Smooth muscle cell of the coronary artery (primary cell): Measurements from ENCODE around the gene METAP1D. TPM values are rescaled to one million over a fixed set of nuclear protein-coding genes. Genes with fewer than 3 reads are reported as not detected.

Source experiments
- total RNA-seq: library from RNA; depleted of rRNA; stranded (reverse); fragments of >200 nt; gene quantifications from 2 replicates; pipeline ENCODE4 v1.2.3, GENCODE V29; 2014; ENCODE audit warnings: low replicate concordance

METAP1D gene
- 3.9 and 8.9 TPM in 2 replicates for total RNA-seq

GRCh38 chr2:171999604-172000469, at the start of gene METAP1D:
TSS of gene METAP1D (plus strand) at chr2:171999953. CDS start at chr2:171999970, 17 bp downstream.

GRCh38 chr2:172085460-172086159, 85.9 kb downstream of the METAP1D start, which contains the start of gene DLX1:
TSS of gene DLX1 (plus strand) at chr2:172085507. CDS start at chr2:172085678, 171 bp downstream.

GRCh38 chr2:172102391-172103359, 102.9 kb downstream of the METAP1D start, which contains the start of gene DLX2:
TSS of gene DLX2 (minus strand) at chr2:172102900. CDS start at chr2:172102538, 362 bp downstream.

Other genes starting within 250 kb of the METAP1D start
- 13.2 and 14.4 TPM in 2 replicates for gene SLC25A12, start 105.7 kb upstream of the METAP1D start, total RNA-seq
- 20.8 and 31.3 TPM in 2 replicates for gene HAT1, start 77.5 kb upstream of the METAP1D start, total RNA-seq
- gene DLX1, start 85.6 kb downstream of the METAP1D start, total RNA-seq, result 0.38 TPM in 1 of 2 replicates, not detected in the other
- gene DLX2, start 102.9 kb downstream of the METAP1D start, total RNA-seq, result 0.15 TPM in 1 of 2 replicates, not detected in the other